ENCODE data around the gene LAIR1.
A peak's percentile ranks its signal among the peaks of the same experiment; 100 is the strongest.
"Not testable (repeated sequence)": the region's sequence is repeated elsewhere in the genome, so short reads cannot be mapped to it uniquely, and the experiment has no call there.

The LAIR1 gene

DNA sequence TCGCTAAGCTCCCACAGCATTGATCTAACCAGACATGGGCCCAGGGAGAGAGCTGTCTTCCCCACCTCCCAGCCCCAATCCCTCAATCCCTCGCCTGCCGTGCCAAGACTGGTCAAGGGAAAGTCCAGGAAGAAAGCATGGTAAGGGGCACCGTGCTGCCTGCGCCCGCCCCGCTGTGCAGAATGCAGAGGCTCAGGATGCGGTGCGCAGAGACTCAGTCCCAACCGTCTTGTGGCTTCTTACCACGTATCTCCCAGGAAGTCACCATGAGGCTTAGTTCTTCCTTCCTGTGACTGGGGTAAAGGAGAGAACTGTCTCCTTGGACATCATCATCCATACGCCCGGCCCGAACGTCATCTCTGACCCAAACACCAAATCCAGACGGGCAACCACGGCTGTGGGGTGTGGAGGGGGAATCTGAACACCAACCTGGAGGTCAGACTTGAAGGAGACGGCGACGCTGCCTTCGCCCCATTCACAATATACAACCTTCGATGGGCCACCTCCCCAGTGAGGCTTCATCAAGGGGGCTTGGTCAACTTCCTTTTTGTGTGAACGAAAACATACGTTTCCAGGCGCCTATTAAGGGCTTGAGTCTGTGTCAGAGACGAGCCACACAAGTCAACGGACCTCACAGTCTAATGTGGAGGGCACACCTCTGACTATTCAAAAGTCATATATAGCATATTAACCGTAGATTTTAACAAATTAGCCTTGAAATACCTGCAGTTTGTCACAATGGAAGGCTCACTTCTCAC, 10.6 kb upstream of the LAIR1 start:
- DNase-seq, result not testable (repeated sequence)

DNA sequence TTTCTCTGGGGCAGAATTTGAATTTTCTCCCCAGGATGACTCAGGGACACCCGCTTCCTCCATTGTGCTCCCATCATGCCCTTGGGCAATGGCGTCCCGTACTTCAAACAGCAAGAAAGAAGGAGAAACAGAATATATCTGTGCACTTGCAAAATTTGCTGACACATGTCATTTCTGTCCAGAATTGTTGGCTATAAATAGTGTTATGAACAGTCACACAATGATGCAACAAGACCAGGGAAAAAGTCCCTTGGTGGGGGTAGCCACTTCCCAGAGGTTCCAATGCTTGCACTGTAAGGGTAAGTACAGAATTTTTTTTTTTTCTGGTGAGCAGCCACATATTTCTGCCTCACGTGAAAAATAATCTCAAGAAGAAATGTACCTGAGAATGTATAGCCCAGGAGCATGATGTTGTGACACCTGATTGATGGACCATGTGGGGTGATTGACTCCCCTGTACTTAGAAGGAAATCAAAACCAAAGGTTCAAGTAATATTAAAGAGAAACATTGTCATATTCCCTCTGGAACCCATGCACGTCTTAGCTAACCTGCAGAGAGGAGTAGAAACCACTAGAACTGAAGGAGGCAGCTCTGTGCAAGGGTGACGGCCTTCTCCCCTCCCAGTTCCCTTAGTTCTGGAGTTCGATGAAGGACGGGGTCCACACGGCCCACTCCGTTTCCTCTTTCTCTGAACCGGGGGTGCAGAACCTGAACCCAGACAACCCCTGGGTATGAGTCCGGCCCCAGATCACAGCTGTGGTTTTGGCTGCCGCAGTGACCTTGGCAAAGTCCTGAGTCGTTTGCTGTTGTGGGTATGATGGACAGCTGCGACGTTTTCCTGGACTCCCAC, 9.3 kb upstream of the LAIR1 start:
- no peak for DNase-seq

DNA sequence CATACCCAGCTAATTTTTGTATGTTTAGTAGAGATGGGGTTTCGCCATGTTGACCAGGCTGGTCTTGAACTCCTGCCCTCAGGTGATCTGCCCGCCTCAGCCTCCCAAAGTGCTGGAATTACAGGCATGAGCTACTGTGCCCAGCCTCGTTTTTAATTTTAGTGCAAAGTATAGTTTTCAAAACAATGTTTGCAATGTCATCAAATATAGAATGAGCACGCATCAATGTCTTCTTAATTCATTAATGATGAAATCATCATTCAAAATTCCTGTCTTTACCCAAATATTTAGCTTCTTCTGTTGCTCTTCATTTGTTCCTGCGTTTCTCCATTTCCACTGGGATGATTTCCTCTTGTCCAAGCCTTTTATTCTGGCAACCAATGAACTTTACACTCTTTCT, 6.7 kb upstream of the LAIR1 start:
- DNase-seq, result not testable (repeated sequence)

DNA sequence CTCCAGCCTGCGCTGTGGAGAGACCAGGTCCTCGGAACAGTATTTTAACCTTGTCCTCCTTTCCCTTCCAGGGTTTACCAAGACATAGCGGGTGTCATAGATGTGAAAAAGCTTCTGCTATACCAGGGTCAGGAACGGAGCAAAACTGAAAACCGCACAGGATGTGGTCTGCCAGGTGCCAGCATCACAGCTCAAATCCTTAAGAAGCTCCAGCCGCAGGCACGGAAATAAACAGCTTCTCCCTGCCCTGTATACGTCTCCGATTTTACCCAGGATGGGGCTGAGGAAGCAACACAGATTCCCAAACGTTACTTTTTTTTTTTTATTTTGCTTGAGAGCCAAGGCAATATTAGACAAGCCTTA, 5.7 kb upstream of the LAIR1 start:
- peak; percentile 62 for DNase-seq

DNA sequence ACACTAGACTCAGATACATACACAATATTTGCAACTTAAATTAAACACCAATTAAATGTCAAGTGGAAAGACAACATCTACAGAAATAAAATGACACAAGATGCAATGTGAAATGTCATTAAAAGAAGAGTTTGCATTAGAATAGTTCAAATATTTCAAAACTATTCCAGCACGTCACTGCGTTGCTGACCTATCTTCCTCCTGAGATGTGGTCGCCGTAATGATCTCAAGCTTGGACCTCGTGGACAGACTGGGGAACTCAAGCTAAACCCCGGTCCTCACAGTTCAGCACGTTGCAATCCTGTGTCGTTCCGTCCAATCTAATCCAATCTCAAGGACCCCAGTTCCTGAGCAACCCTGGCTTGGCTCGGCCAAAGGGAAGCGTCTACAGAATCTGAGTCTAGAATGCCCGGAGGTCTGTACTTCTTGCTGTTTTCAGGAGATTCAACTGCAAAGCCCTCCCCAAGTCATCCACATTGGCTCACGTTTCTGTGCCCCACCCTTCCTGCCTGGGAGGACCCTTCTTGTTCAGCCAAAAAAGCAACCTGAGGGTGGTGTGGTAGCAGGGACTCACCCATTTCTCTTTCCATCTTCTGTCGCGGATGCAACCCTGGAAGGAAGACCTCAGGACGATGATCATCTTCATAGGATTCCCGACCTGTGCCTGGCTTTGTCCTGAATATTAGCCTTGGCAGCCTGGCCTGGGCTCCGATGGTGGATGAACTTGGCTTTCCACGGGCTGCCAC, 5.1 kb upstream of the LAIR1 start:
- DNase-seq, result not testable (repeated sequence)

DNA sequence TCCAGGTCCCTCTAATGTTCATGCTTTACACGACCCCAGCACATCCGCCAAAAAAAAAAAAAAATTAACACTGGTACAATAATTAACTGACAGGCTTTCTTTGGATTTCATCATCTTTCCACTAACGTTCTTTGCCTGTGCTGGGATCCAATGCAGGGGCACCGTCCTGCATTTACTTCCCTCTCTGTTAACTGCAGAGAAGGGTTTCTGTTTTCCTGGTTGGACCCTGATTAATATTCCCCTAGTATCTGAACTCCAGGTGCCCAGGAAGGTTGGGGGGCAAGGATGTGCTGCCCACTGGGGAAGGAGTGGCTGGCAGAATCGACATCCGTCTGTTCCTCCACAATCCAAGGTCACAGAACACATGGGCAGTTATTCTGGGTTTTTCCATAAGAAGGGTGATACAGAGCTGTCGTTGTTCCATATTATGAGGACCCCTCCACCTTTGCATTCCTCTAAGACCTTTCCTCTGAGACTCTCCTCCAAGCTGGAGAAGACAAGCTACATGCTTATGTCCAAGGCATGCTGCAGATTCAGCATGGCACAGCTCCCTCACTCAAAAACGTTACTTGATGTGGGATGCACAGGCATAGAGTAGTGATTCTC, 4.5 kb upstream of the LAIR1 start:
- DNase-seq, result no peak

DNA sequence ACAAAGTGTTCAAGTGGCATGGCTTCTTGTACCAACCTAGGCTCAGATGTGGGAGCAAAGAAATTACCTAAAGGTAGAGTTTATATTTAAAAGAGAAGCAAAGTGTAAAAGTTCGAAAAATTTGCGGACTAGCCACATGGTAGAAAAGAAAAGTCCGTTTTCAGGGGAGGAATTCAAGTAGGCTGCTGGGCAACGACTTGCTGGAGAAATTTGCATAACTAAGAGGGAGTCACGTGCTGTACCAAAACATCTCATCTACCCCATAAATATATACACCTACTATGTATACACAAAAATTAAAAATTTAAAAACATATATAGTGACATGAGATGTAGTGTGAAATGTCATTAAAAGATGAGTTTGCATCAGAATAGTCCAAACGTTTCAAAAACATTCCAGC, 2.1 kb upstream of the LAIR1 start:
- DNase-seq, result no peak

DNA sequence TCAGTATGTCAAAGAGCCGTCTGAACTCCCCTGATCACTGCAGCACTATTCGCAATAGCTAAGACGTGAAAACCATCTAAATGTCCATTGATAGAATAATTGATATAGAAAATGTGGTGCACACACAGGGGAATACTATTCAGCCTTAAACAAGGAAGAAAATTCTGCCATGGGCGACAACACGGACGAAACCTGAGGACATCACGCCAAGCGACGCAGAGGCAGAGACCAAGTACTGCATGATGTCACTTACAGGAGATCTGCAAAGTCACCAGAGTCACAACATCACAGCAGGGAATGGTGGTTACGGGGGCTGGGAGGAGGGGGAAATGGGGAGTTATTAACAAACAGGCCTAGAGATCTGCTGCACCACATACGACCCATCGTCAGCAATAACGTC, 1.1 kb upstream of the LAIR1 start:
- not testable (repeated sequence) for DNase-seq

DNA sequence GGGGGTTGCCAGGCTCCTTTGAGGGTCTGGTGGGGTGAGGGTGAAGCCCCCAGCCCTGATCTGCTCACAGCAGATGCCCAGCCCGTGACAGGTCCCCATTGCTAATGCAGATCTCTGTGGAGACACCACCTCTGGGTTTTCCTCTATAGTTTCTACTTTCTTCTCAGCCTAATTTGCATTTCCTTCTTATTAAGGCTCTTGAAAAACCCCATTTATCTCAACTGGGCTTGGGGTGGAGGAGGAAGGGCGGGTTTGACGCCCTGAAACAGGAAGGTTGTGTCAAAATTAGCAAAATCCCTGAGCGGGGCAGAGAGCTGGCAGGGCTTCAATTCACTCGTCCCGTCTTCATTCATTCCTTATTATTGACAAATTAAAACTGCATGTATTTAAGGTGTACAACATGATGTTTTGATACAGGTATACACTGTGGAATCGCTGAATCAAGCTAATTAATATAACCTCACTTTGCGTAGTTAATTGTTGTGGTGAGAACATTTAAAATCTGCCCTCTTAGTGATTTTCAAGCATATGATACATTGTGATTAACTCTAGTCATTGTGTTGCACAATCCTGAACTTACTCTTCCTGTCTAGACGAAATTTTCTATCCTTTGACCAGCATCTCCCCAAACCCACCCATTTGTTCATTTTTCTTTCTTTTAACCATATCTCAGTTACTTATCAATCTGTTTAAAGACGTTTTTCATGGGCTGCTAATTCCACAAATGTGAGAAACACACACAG, 2.9 kb downstream of the LAIR1 start:
- peak; percentile 42 for DNase-seq

DNA sequence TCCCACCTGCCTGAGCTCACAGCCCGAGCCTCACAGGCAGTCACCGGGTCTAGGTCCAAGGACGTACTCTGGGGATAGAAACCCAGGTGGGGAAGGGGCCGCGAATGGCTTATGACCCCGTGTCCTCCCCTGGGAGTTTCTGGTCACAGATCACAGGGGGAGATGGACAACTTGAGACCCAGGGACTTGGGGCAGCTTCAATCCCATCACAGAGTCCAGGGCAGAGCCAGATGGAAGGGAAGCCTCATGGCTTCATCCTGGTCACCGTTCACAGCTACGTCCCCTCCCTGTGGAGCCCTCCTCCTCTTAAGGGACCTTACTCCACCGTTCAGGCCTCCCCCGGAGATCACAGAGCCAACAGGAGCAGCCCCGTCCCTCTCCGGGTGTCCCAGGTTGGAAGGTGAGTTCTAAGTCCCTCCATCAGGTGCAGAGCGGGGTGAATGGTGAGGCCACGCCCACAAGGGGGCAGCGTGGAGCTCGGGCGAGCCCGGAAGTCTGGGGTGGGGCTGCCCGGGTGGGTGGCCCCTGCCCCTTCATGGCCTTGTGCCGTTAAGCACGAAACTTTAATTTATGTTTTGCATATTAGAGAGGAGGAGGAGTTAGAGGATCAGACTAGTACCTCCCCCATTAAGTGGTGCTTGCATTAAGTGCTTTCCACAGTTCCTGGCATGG, 5.4 kb downstream of the LAIR1 start:
- DNase-seq, result peak; percentile 72

DNA sequence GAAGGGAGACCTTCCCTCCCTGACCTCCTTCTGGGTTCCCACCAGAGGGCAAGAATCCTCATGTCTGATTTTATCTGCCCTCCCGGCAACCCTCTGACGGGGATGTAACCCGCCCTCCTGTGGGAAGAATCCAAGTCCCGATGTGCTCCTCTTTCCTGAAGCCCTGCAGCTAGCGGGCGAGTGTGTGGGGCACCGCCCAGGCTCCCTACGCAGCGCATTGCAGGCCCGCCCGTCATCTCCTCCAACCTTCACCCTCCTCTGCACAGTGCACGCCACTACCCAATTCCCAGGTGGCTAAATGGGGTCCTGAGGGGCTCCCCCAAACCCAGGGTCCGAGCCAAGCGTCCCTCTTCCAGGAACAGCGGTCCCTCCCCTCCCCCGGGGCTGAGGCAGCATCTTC, 7.3 kb downstream of the LAIR1 start:
- no peak for DNase-seq

DNA sequence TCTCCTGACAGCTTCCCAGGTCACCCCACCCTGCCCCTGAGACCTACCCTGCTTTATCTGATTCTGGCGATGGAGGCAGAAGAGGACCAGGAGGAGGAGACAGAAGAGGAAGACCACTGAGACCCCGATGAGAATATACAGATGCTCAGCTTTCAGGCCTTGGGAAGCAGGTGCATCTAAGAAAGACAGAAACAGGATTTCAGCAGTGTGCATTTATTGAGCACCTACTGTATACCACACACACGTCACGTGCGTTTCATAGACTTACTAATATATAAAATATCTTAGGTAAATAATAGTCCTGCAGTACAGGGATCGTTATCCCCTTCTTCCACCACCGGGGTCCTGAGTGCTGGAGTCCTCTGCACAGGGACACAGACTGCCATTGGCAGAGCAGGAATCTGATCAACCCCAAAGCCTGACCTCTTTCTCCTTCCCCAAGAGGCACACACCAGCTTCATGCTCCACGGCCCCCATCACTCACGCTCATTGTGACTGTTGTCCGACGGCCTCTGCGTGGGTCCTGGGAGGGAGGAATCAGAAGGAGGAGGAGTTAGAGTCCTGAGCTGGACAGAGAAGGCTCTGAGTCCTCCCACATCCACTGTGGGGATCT, 8.2 kb downstream of the LAIR1 start:
- no peak for DNase-seq

DNA sequence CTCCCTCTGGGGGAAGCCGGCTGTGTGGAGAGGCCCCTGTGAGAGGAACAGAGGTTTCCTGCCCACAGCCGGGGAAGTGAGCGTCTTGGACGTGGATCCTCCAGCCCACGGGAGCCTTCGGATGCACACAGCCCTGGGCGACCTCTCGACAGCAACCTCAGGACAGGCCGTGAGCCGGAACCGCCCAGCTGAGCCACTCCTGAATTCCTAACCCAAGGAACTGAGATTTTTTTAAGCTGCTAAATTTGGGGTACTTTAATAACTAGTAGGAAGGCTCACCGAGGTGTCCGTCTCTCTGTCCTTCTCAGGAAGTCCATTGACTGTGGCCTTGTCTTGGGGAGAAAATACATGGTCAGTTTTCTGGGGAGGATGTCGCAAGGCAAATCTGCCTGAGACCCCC, 9.1 kb downstream of the LAIR1 start:
- no peak for DNase-seq

DNA sequence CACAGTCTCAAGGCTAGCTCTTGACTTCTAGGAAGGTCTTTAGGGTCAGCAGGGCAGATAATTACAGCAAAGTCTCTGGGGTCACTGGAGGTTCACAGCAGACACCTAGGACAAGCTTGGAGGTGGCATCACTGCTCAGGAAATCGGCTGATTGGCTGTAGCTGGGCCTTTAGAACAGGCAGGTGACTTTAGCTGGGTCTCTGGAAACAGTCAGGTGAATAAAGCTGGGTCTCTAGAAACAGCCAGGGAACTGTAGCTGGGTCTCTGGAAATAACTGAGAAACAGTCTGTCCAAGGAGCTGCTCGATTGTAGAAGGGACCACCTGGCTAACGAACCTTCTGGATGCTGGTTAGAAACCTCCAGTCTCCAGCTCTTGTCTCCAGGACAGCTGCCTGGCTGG, 10.0 kb downstream of the LAIR1 start:
- DNase-seq, result no peak

DNA sequence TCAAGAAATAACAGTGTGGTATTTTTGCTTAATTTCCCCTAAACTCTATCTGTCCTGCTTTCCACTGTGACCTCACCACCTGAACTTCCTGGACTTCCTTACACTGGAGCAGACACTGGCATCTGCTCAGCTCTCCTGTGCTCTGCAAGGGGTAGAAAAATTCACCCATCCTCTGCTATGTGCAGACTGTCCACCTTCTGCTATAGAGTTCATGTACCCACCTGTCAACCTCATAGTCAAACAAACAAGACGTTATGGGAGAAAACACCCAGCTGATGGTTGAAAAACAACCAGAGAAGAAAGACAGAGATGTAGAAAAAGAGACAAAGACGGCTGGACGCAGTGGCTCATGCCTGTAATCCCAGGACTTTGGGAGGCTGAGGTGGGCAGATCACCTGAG, 12.2 kb downstream of the LAIR1 start:
- no peak for DNase-seq

DNA sequence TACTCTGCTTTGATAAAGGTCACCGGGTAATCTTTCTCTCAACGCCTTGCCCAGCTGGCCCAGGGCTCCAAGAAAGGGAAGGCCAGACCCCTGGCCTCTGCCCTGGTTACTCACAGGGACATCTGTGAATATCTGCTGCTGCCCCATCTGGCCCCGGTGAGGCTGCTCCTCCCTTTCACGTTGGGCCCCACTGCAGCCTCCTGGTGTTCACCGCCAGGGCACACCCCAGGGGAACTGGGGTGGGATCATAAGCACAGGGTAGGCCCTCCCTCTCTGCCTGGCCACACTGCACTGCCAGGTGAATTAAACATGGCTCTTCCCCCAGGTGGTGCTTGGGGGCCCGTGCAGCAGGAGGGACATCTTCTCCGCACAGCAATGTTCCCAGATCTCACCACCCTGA, 12.7 kb downstream of the LAIR1 start:
- DNase-seq, result no peak

DNA sequence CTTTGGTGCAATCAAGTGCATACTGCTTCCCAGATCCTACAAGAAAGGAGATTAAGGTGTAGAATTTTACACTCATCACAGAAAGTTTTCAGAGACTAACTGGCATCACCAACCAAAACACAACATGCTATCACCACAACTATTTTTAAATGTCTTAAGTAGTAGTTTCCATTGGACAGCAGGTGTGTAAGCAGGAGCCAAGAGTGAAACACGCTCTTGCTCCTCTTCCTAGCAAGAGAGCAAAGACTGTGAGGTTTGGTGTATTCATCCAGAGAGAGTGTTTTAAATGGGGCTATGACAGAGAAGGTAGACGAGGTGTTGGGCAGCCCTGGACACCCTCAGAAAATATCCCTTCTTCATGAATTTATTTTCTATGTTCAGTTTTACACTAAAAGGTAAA, 13.3 kb downstream of the LAIR1 start:
- DNase-seq, result no peak

DNA sequence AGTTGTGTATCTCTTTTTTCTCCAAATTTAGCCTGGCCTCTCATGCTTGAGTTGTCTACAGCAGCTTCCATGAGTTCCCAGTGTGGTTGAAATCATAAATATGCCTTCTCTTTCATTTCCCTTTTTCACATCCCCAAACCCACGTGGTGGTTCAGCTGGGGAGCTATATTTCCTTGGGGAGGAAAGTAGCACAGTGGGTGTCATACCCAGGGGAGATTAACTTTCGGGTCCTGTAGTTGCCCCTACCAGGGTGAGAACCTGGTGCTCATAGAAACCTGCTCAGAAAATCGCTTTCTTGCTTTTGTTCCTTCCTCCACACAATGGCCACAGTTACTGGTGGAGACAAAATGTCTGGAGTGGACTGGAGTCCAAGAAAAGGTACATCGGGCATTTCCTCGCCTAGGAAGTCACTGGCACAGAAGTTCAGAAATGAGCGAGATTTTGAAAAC, 18.8 kb downstream of the LAIR1 start:
- no peak for DNase-seq

DNA sequence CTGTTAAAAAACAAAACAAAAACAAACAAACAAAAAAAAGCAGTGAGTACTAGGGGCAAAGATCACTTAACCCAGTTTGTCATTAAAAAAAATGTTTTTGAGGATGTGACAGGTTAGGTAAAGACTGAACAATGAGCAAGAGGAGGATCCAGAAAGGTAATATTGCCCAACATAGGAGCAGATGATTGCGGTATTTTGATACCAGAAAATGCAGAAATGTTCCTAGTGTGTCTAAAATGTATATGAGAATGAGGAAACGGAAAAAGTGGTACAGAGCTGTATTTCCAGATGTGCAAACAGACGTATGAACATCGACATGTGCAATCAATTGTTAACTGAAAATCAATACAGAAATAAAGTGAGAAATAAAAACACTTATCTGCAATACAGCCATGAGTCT, 20.9 kb downstream of the LAIR1 start:
- no peak for DNase-seq

DNA sequence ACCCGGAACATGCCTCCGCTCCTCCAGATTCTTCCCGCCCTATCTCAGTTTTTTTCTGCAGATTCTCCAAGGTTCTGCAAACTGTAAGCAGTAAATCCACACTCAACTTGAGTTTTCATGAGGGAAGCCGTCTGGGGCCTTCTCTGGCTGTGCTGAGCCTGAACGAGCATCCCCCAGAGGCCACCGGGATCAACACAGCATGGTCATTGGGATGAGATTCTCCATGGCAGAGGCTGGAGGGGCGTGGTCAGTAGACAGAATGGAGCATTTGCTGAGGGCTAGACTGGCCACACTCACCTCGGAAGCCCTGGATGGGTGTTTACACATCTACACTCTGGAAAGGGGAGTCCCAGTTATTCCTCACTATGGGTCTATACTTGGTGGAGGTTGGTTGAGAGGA, 23.4 kb downstream of the LAIR1 start:
- DNase-seq, result no peak

DNA sequence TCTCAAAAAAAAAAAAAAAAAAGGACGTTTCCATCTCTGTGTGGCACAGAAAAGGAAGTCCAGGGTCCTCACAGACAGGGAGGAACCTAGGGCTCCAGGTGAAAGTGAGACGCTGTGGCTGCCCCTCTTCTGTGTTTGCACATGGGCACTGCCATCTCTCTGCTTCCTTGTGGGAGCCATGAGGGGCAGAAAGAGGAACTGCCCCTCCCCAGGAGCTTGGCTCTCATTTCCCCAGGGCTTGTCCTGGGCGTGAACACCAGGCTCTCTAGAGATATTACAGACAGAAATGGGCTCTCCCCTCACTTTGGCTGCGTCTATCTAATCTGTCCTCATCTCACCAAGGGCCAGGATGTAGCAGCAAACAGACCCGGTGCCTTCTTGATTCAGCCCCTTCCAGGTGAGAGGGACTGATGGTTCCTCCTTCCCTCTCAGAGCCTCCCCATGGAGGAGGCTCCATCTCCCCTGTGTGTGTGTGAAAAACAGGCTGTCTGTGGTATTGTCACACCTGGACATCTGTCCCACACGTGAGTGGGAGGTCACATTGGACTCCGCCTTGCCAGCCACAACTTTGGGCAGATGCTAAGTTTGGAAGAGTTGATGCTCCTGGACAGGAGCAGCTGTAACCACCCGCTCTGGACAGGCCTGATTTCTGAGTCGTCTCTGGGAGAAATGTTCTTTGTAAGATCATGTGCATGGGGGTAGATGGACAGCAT, 24.9 kb downstream of the LAIR1 start:
- DNase-seq, result no peak

Measured in CD4-positive, alpha-beta T cell treated with Interleukin-4 for 4 hours (primary cell).